GM18508 (cell line): Measurements from ENCODE around the gene AK4.

Experiments used
- ATAC-seq: cut with Tn5 transposase; IDR thresholded peaks from one replicate; pipeline ENCODE4 v1.9.1; 2021; ENCODE audit warnings: moderate number of reproducible peaks; ENCODE audit not compliant: insufficient read depth, unreplicated experiment

AK4 gene

DNA sequence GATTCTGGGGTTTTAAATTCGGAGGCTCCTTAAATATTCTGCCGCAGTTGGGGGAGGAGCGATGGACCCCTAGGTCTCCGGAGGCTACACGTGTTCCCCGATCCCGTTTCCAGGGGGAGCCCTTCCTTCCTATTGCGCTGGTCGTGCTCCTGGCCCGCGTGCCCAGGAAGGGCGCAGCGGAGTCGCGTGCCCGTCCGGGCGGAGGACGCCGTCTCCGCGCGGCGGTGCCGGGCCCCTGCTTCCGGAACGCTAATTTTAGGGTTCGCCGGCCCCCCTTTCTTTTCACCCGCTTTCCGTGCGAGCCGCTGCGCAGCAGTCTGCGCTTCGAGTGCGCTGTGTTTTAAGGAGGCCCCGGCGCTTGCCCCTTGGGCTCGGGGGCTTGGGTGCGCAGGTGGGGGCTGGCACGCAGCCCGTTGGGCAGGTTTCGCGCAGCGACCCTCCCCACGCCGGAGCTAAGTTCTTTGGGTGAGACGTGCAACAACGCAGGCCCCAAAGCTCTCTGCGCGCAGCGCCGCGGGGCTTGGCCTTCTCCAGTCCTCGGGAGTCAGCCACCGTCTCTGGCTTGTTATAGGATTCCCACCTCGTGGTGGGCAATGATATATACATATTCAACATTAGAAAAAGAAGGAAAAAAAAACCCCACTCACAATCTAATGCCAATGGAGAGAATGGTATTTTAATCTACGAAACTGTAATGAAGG is 117.8 kb downstream of the AK4 start:
- no peak for ATAC-seq

- no peak for ATAC-seq
Measured at GRCh38 chr1:65266476-65266875, 118.5 kb downstream of the AK4 start.

DNA sequence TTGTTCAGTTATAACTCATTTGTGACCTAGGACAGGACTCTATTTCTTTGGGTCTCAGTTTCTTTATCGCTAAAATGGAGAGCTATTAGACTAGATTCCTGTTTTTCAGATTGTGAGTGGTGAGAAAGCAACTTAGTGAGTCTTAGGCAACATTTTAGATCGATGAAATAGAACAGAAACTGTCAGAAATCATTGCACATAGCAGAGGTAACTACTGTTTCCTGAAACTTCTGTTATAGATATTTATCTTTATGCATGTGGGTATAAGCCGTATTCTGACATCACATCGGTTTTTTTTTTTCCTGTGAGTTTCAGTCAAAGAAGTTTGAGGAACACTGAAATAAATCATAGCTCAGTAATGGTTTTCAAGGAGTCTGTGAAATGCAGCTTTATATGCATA is 119.3 kb downstream of the AK4 start:
- no peak for ATAC-seq

GRCh38 chr1:65267683-65268082 is 119.7 kb downstream of the AK4 start:
- ATAC-seq, result no peak

- no peak for ATAC-seq
Measured at GRCh38 chr1:65269612-65270011, 121.6 kb downstream of the AK4 start.

GRCh38 chr1:65276197-65276939 is 128.4 kb downstream of the AK4 start:
- no peak for ATAC-seq

- ATAC-seq, result no peak
Measured at GRCh38 chr1:65277605-65278347, 129.8 kb downstream of the AK4 start.

DNA sequence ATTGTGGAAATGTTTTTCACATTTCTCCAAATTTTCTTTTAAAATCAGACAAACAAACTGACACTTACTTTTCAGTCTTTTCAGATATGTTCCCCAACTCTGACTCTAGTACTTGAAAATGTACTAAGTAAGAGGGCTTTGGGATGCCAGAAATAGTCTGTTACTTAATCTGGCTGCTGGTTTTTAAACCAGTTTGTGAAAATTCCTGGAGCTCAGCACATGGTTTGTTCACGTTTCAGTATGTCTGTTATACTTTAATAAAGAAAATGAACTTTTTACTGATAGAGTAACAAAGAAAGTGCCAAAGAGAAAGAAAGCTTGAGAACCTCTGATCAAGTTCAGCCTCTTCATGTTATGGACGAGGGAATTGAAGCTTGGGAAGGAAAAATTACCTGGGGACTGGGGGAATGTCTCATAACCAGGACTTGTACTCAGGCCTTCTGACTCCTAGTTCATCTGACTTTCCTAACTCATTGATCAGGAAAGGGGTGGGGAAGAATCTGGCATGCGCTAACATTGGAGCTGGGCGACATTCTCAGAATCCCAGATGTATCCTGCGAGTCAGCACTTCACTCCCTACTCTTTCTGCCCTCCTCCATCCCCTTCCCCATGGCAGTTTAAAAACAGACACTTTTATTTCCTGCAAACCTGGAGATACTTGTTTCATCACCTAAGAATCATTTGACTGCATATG is 130.5 kb downstream of the AK4 start:
- ATAC-seq, result no peak

DNA sequence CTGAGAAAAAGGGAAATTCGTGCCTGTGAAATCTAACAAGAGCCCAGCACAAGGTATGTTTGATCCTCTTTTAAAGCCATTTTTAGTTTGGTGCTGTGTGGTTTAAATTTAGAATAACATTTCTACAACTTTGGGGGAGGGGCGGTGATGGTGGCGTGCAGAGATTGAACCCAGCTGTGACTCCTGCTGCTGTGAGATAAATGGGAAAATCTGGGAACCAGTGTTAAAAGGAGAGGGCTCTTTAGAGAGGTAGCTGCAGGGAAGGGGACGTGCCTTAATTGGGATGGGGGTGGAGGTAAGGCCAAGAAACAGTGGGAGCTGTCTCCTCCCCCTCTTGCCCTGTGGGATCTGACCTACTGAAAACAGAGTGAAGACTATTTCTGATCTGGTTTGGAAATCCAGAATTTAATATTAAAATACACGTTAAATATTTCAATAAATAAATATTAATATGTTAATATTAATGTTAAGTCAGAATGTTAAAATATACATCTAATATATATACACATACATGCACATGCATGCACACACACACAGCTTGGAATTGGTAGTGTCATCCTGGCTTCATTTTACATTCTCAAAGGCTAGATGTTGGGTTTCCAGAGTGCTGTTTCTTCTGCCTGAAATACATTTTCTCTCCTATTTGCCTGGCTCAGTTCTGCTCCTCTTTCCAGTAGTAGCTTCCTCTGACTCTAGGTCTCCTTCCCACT is 131.2 kb downstream of the AK4 start:
- ATAC-seq, result no peak
